Raji (cell line): ENCODE data around the gene MED13.

Experiments
- POLR2A ChIP-seq: IDR thresholded peaks from 2 replicates; pipeline ENCODE4 v1.6.1; 2011; ENCODE audit warnings: low read depth, low read length, control low read depth; ENCODE audit not compliant: insufficient read depth

MED13 gene

GRCh38 chr17:62064791-62065563 lies at the start of gene MED13:
MED13 (minus strand) TSS chr17:62065278; CDS start chr17:62065205, 73 bp downstream.
- no peak for TF ChIP-seq POLR2A

GRCh38 chr17:62112229-62112628 lies 47.2 kb upstream of the MED13 start:
- no peak for TF ChIP-seq POLR2A

GRCh38 chr17:62111562-62112171 lies 46.6 kb upstream of the MED13 start:
- no peak for TF ChIP-seq POLR2A

- TF ChIP-seq POLR2A, result no peak
Observed at GRCh38 chr17:62110923-62111484, 45.9 kb upstream of the MED13 start.

- no peak for TF ChIP-seq POLR2A
Observed at GRCh38 chr17:62109924-62110323, 44.8 kb upstream of the MED13 start.

GRCh38 chr17:62109378-62109902 lies 44.4 kb upstream of the MED13 start:
- no peak for TF ChIP-seq POLR2A

- no peak for TF ChIP-seq POLR2A
Observed at GRCh38 chr17:62105861-62106260, 40.8 kb upstream of the MED13 start.

- no peak for TF ChIP-seq POLR2A
Observed at GRCh38 chr17:62105357-62105756, 40.3 kb upstream of the MED13 start.

- no peak for TF ChIP-seq POLR2A
Observed at GRCh38 chr17:62101515-62101914, 36.4 kb upstream of the MED13 start.

GRCh38 chr17:62101090-62101489 lies 36.0 kb upstream of the MED13 start:
- no peak for TF ChIP-seq POLR2A

- no peak for TF ChIP-seq POLR2A
Observed at GRCh38 chr17:62100055-62100454, 35.0 kb upstream of the MED13 start.

- TF ChIP-seq POLR2A, result no peak
Observed at GRCh38 chr17:62099532-62099931, 34.5 kb upstream of the MED13 start.

GRCh38 chr17:62098623-62099231 lies 33.6 kb upstream of the MED13 start:
- TF ChIP-seq POLR2A, result no peak

- no peak for TF ChIP-seq POLR2A
Observed at GRCh38 chr17:62096401-62096670, 31.3 kb upstream of the MED13 start.

GRCh38 chr17:62094175-62094574 lies 29.1 kb upstream of the MED13 start:
- no peak for TF ChIP-seq POLR2A
